Karpas-422 (cell line): ENCODE data around the gene GTF3C5. TPM values are rescaled to one million over a fixed set of nuclear protein-coding genes. Genes with fewer than 3 reads are reported as not detected.

ENCODE experiments used
- DNase-seq: peaks from one replicate; pipeline ENCODE4 v3.0.0-alpha.2; 2015
- H2AFZ ChIP-seq: fragments of 200-600 bp; sonication (generic); 2 replicates; pipeline ENCODE4 v1.6.1; 2014; ENCODE audit warnings: antibody characterized with exemption, low read length, mixed read lengths
- H3K27ac ChIP-seq: fragments of 200-600 bp; sonication (generic); 2 replicates; pipeline ENCODE4 v1.5.1; 2014; ENCODE audit warnings: mild to moderate bottlenecking, low read length, moderate library complexity
- H3K27me3 ChIP-seq: fragments of 200-600 bp; sonication (generic); 2 replicates; pipeline ENCODE4 v1.6.1; 2014; ENCODE audit warnings: low read length, mixed read lengths
- H3K36me3 ChIP-seq: fragments of 200-600 bp; sonication (generic); 2 replicates; pipeline ENCODE4 v1.6.1; 2014; ENCODE audit warnings: low read length, mixed read lengths; ENCODE audit not compliant: insufficient read depth
- H3K4me1 ChIP-seq: fragments of 200-600 bp; sonication (generic); 2 replicates; pipeline ENCODE4 v1.6.1; 2014; ENCODE audit warnings: mild to moderate bottlenecking, low read length, mixed read lengths
- H3K4me2 ChIP-seq: fragments of 200-600 bp; sonication (generic); 2 replicates; pipeline ENCODE4 v1.6.1; 2014; ENCODE audit warnings: low read length, low read depth, mild to moderate bottlenecking; ENCODE audit not compliant: poor library complexity, severe bottlenecking
- H3K4me3 ChIP-seq: fragments of 200-600 bp; sonication (generic); 2 replicates; pipeline ENCODE4 v1.5.1; 2014; ENCODE audit warnings: mild to moderate bottlenecking, antibody characterized with exemption, low read length, mixed read lengths
- H3K79me2 ChIP-seq: fragments of 200-600 bp; sonication (generic); 2 replicates; pipeline ENCODE4 v1.6.1; 2014; ENCODE audit warnings: mild to moderate bottlenecking, low read length, mixed read lengths
- H3K9ac ChIP-seq: fragments of 200-600 bp; sonication (generic); 2 replicates; pipeline ENCODE4 v1.6.0; 2014; ENCODE audit warnings: low read length
- H3K9me2 ChIP-seq: fragments of 200-600 bp; sonication (generic), shearing (Covaris generic); replicated peaks from 2 replicates; pipeline ENCODE4 v1.6.0; 2014; ENCODE audit warnings: mild to moderate bottlenecking, low read length, moderate library complexity; ENCODE audit not compliant: insufficient read depth
- H3K9me3 ChIP-seq: fragments of 300-700, 200-600 bp; sonication (generic); 2 replicates; pipeline ENCODE4 v1.6.1; 2014; ENCODE audit warnings: low read length, mixed read lengths
- H4K20me1 ChIP-seq: fragments of 200-600 bp; sonication (generic); 2 replicates; pipeline ENCODE4 v1.6.1; 2014; ENCODE audit warnings: mild to moderate bottlenecking, antibody characterized with exemption, low read length, low read depth; ENCODE audit not compliant: insufficient read depth
- total RNA-seq: library from RNA; depleted of rRNA; stranded (reverse); fragments of >200 nt; shearing (Covaris generic); gene quantifications from 2 replicates; pipeline ENCODE4 v1.2.3, GENCODE V29; 2014; ENCODE audit warnings: low replicate concordance

Gene GTF3C5
- total RNA-seq, 1 experiment from 2014 or later = 26.8 TPM

DNA sequence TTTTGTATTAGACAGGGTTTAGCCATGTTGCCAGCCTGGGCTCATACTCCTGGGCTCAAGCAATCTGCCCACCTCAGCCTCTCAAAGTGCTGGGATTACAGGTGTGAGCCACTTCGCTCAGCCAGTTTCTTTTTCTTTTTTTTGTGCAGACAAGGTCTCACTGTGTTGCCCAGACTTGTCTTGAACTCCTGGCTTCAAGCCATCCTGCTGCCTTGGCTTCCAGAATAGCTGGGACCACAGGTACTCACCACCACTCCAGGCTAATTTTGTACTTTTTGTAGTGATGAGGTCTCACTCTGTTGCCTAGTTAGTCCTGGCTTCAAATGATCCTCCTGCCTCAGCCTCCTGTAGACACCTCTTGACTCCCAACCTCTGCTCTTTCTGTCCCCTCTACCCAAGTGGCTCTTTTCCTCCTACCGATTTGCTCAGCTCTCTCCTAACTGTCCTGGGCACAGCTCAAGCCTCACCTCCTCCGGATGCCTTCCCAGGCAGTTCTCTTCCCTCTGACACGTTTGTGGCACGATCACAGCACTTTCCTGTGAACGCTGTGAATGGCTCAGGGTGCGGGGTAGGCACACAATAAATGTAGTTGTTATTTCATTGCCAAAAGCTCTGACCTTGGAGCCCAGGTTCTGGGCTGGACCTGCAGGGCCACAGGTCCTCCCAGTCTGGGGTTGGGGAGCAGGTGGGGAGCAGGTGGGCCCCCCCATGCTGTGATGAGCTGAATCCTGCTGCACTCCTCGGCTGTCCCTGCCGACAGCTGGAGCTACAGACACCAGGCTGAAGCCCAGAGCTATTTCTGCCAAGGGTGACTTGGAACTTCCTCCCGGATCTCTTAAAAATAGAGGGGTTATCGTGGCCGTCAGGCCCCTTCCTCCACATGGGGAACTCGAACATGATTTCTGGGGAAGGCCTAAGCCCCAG, 28.4 kb upstream of the GTF3C5 start:
- no peak overlapping the region for H2AFZ ChIP-seq
- H3K4me2 ChIP-seq = peak overlapping the region; percentile 81
- DNase-seq = peak; percentile 54
- H3K9me2 ChIP-seq = no peaks in the 10 kb centered on the region
- no peak overlapping the region for H3K27ac ChIP-seq
- no peaks in the 10 kb centered on the region for H3K36me3 ChIP-seq
- peak overlapping the region; percentile 58 for H3K9ac ChIP-seq
- peaks cover 51% of the 10 kb centered on the region for H3K4me1 ChIP-seq
- 0 out of 2 replicates have a peak overlapping the region, but pooled peaks have one; percentile 58 for H3K4me3 ChIP-seq
- H3K27me3 ChIP-seq = no peaks in the 10 kb centered on the region
- no peaks in the 10 kb centered on the region for H3K79me2 ChIP-seq
- H3K9me3 ChIP-seq = no peaks in the 10 kb centered on the region
- no peaks in the 10 kb centered on the region for H4K20me1 ChIP-seq

- Histone ChIP-seq H3K9me2 (no peaks in the 10 kb centered on the region), H4K20me1 (no peaks in the 10 kb centered on the region), H3K4me3 (peak overlapping the region; percentile 58), H3K27me3 (no peaks in the 10 kb centered on the region), H3K9me3 (no peaks in the 10 kb centered on the region), H3K36me3 (no peaks in the 10 kb centered on the region), H3K4me2 (peak overlapping the region; percentile 81), H2AFZ (no peak overlapping the region), H3K27ac (no peak overlapping the region), H3K79me2 (no peaks in the 10 kb centered on the region), H3K9ac (peak overlapping the region; percentile 58), H3K4me1 (peaks cover 51% of the 10 kb centered on the region)
- DNase-seq = peak; percentile 62
Observed at GRCh38 chr9:133003071-133003461, 27.7 kb upstream of the GTF3C5 start.

- no peaks in the 10 kb centered on the region for H4K20me1 ChIP-seq
- no peaks in the 10 kb centered on the region for H3K9me2 ChIP-seq
- peak; percentile 95 for DNase-seq
- H2AFZ ChIP-seq = peak overlapping the region; percentile 13; the same call in 1 of the 2 replicates
- H3K9me3 ChIP-seq = no peaks in the 10 kb centered on the region
- peak overlapping the region; percentile 81 for H3K27ac ChIP-seq
- no peaks in the 10 kb centered on the region for H3K79me2 ChIP-seq
- H3K9ac ChIP-seq = peak overlapping the region; percentile 67
- H3K4me2 ChIP-seq = peak overlapping the region; percentile 81
- H3K27me3 ChIP-seq = no peaks in the 10 kb centered on the region
- H3K4me1 ChIP-seq = peaks cover 55% of the 10 kb centered on the region
- H3K4me3 ChIP-seq = peak overlapping the region; percentile 58
- H3K36me3 ChIP-seq = no peaks in the 10 kb centered on the region
Observed at GRCh38 chr9:133003671-133004090, 27.1 kb upstream of the GTF3C5 start.

GRCh38 chr9:133004091-133004998, 26.5 kb upstream of the GTF3C5 start:
- Histone ChIP-seq H2AFZ (peak overlapping the region; percentile 52; the same call in 1 of the 2 replicates), H3K9ac (peak overlapping the region; percentile 67), H3K4me1 (peaks cover 60% of the 10 kb centered on the region), H3K79me2 (no peaks in the 10 kb centered on the region), H3K4me2 (peak overlapping the region; percentile 81), H3K9me3 (no peaks in the 10 kb centered on the region), H3K27me3 (no peaks in the 10 kb centered on the region), H3K9me2 (no peaks in the 10 kb centered on the region), H4K20me1 (no peaks in the 10 kb centered on the region), H3K4me3 (peak overlapping the region; percentile 58), H3K36me3 (no peaks in the 10 kb centered on the region), H3K27ac (peak overlapping the region; percentile 81)
- DNase-seq = peak; percentile 69

DNA sequence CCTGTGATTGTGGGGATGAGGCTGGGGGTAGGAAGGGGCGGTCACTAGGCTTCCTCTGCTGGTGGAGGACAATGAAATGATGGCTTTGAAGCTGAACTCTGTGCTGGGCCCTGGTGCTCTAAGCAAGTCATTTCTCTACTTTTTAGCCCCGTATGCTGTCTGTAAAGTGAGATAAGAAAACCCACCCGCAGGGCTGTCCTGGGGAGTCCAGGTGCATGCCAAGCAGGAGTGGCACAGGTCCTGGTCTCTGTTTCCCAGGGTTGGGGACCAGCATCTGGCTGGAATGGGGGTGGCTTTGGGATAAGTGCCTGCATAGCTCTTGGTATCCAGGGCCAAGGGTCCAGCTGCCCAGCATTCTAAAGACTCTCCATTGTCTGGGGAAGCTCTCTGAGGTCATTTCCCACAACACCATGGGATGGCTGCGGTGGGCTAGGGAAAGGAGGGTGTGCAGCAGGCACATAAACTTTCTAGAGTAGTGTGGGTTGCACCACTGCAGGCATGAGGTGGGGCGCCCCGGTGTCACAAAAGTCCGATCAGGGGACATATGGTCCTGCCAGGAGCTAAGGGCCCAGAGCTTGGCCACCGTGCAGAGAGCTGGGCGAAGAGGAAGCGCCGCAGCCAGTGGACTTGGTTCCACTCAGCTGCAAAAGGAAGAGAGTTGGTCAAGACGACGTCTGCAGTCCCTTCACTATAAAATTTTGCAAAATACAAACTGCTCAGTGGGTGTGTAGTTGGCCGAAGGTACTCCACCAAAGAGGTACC, 25.6 kb upstream of the GTF3C5 start:
- Histone ChIP-seq H3K27ac (peak overlapping the region; percentile 81), H3K4me2 (peak overlapping the region; percentile 81), H2AFZ (peak overlapping the region; percentile 52; the same call in 1 of the 2 replicates), H4K20me1 (no peaks in the 10 kb centered on the region), H3K4me1 (peaks cover 61% of the 10 kb centered on the region), H3K9me3 (no peaks in the 10 kb centered on the region), H3K79me2 (no peaks in the 10 kb centered on the region), H3K9ac (peak overlapping the region; percentile 67), H3K36me3 (no peaks in the 10 kb centered on the region), H3K27me3 (no peaks in the 10 kb centered on the region), H3K9me2 (no peaks in the 10 kb centered on the region), H3K4me3 (peak overlapping the region; percentile 58)
- DNase-seq = no peak

GRCh38 chr9:133005957-133006356, 24.8 kb upstream of the GTF3C5 start:
- no peaks in the 10 kb centered on the region for H3K36me3 ChIP-seq

DNA sequence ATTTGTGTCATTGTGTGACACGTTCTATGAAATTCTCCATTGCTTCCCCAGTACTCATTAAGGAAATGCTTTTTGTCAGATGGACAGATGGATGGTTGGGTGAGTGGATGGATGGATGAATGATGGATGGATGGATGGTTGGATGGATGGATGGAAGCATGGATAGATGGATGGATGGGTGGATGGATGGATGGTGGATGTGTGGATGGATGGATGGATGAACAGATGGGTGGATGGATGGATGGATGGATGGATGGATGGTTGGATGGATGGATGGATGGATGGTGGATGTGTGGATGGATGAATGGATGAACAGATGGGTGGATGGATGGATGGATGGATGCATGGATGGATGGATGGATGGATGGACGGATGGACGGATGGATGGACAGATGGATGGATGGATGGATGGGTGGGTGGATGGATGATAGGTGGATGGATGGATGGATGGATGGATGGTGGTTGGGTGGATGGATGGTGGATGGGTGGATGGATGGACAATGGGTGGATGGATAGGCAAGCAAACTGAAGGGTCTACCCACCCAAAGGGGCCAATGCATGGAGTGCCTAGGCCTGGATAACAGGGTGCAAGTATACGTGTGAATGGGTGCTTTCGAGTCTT, 24.0 kb upstream of the GTF3C5 start:
- peaks cover 63% of the 10 kb centered on the region for H3K4me1 ChIP-seq
- H3K9ac ChIP-seq = no peak overlapping the region
- H3K4me3 ChIP-seq = no peak overlapping the region
- H2AFZ ChIP-seq = no peak overlapping the region
- peak overlapping the region; percentile 81 for H3K4me2 ChIP-seq
- no peaks in the 10 kb centered on the region for H3K9me2 ChIP-seq
- no peaks in the 10 kb centered on the region for H4K20me1 ChIP-seq
- no peak overlapping the region for H3K27ac ChIP-seq
- H3K27me3 ChIP-seq = no peaks in the 10 kb centered on the region; the same call in 1 of the 2 replicates
- DNase-seq = no peak
- no peaks in the 10 kb centered on the region for H3K36me3 ChIP-seq
- H3K9me3 ChIP-seq = no peaks in the 10 kb centered on the region
- H3K79me2 ChIP-seq = no peaks in the 10 kb centered on the region

More at GRCh38 chr9:133005957-133006356, 24.8 kb upstream of the GTF3C5 start:
- Histone ChIP-seq H3K9ac (peak overlapping the region; percentile 29; the same call in 1 of the 2 replicates), H3K4me1 (peaks cover 61% of the 10 kb centered on the region), H4K20me1 (no peaks in the 10 kb centered on the region), H3K4me2 (peak overlapping the region; percentile 81), H3K27me3 (no peaks in the 10 kb centered on the region), H3K27ac (no peak overlapping the region), H3K9me3 (no peaks in the 10 kb centered on the region), H2AFZ (no peak overlapping the region), H3K9me2 (no peaks in the 10 kb centered on the region), H3K4me3 (no peak overlapping the region), H3K79me2 (no peaks in the 10 kb centered on the region)
- DNase-seq = peak; percentile 59
